GM12878 (cell line): ENCODE measurements around the gene PRKN. TPM values are rescaled to one million over a fixed set of nuclear protein-coding genes. Genes with fewer than 3 reads are reported as not detected.

Experiments
- ATAC-seq: fragments of 200-7000 bp; cut with Tn5 transposase; 3 replicates; pipeline ENCODE4 v1.9.1; 2020; ENCODE audit warnings: mild to moderate bottlenecking, moderate library complexity
- BruUV-seq: library from RNA; stranded (reverse); fragments of 400-500 nt; replicated peaks from 2 replicates; lab custom pipeline; 2021; lab: Mats Ljungman, UMichigan
- CTCF ChIA-PET: fragments of 300-600 bp; sonication (Branson Sonifier 250); formaldehyde crosslinking; extraction: SDS; loops from one replicate; lab custom pipeline; 2021; ENCODE audit warnings: inconsistent platforms; lab: Yijun Ruan, JAX
- POLR2A ChIA-PET: fragments of 350-600 bp; formaldehyde crosslinking; extraction: SDS; loops from one replicate; lab custom pipeline; 2021; ENCODE audit warnings: inconsistent platforms; lab: Charles Lee
- RAD21 ChIA-PET: fragments of 300-600 bp; sonication (Branson Sonifier 250); formaldehyde crosslinking; loops from one replicate; lab custom pipeline; 2023; ENCODE audit warnings: antibody characterized with exemption; ENCODE audit not compliant: unreplicated experiment; lab: Charles Lee
- SMC1A ChIA-PET: fragments of 300-600 bp; sonication (Branson Sonifier 250); formaldehyde crosslinking; loops from one replicate; lab custom pipeline; 2023; ENCODE audit not compliant: unreplicated experiment, uncharacterized antibody; lab: Charles Lee
- DNase-seq: peaks from one replicate; pipeline ENCODE4 v3.0.0-alpha.2; 2011; ENCODE audit warnings: low read depth, low spot score
- FAIRE-seq: peaks from 3 replicates; lab custom pipeline; 2011; peaks lifted over from hg19 to GRCh38; lab: Jason Lieb, UNC
- H2AFZ ChIP-seq: 2 replicates; pipeline ENCODE4 v1.6.0; 2011; ENCODE audit warnings: low read depth, low read length, control low read depth; ENCODE audit not compliant: control insufficient read depth
- H3K27ac ChIP-seq: 2 replicates; pipeline ENCODE4 v1.5.1; 2011; ENCODE audit warnings: control low read depth; ENCODE audit not compliant: control insufficient read depth, insufficient read depth
- H3K27me3 ChIP-seq, 2 experiments: replicated peaks in 1 of 2; 2 replicates each; pipeline versions ENCODE4 v1.6.0 to v1.6.1; 2011; ENCODE audit warnings: low read length in 1 of 2; ENCODE audit not compliant: control insufficient read depth in 2 of 2, insufficient read depth in 2 of 2
- H3K36me3 ChIP-seq, 2 experiments: 2 replicates each; pipeline ENCODE4 v1.5.1; 2011; ENCODE audit warnings: low read length in 1 of 2; ENCODE audit not compliant: control insufficient read depth in 2 of 2, insufficient read depth in 2 of 2
- H3K4me1 ChIP-seq: 2 replicates; pipeline ENCODE4 v1.6.1; 2011; ENCODE audit warnings: mild to moderate bottlenecking, low read length, moderate library complexity, mixed read lengths; ENCODE audit not compliant: control insufficient read depth, insufficient read depth
- H3K4me2 ChIP-seq: 2 replicates; pipeline ENCODE4 v1.6.0; 2011; ENCODE audit warnings: control low read depth; ENCODE audit not compliant: control insufficient read depth, insufficient read depth
- H3K4me3 ChIP-seq: fragments of 200-600 bp; sonication (generic); 2 replicates; pipeline ENCODE4 v1.5.1; 2016
- H3K79me2 ChIP-seq: 2 replicates; pipeline ENCODE4 v1.6.0; 2011; ENCODE audit warnings: low read length; ENCODE audit not compliant: control insufficient read depth, insufficient read depth
- H3K9ac ChIP-seq: 2 replicates; pipeline ENCODE4 v1.8.0; 2011; ENCODE audit warnings: low read length, control low read depth, mixed read lengths; ENCODE audit not compliant: control insufficient read depth, insufficient read depth
- H3K9me3 ChIP-seq: replicated peaks from 3 replicates; pipeline ENCODE4 v1.5.1; 2011; ENCODE audit warnings: mild to moderate bottlenecking, low read length; ENCODE audit not compliant: control insufficient read depth, insufficient read depth
- H4K20me1 ChIP-seq: 2 replicates; pipeline ENCODE4 v1.6.0; 2011; ENCODE audit not compliant: control insufficient read depth, insufficient read depth
- CHD2 ChIP-seq: IDR thresholded peaks from 2 replicates; pipeline ENCODE4 v1.6.1; 2011; ENCODE audit warnings: low read depth, low read length, improper control_type of control experiment, borderline replicate concordance
- GABPA ChIP-seq: IDR thresholded peaks from 2 replicates; pipeline ENCODE4 v1.6.1; 2014; ENCODE audit warnings: antibody characterized with exemption, low read depth, mild to moderate bottlenecking, inconsistent platforms
- STAT3 ChIP-seq: IDR thresholded peaks from 2 replicates; pipeline ENCODE4 v1.6.1; 2011; ENCODE audit warnings: low read depth, low read length, improper control_type of control experiment
- ZZZ3 ChIP-seq: IDR thresholded peaks from 2 replicates; pipeline ENCODE4 v1.6.1; 2011; ENCODE audit warnings: low read depth; ENCODE audit not compliant: control insufficient read depth, insufficient read length
- in situ Hi-C: fragments of 300-500 bp; cut with MboI; formaldehyde crosslinking; loops from 9 replicates; pipeline ENCODE4 v1.14.3; 2018; ENCODE audit warnings: mixed read lengths
- intact Hi-C: fragments of 100-400 bp; cut with micrococcal nuclease; formaldehyde crosslinking; loops from one replicate; pipeline ENCODE4 v1.14.2; 2022; ENCODE audit not compliant: unreplicated experiment
- polyA plus RNA-seq, 11 experiments: library from polyadenylated mRNA; depleted of rRNA in 4 of 11; unstranded in 6 of 11; stranded (reverse) in 5 of 11; fragments of >200 nt; fragmentation: Nextera tagmentation in 4 of 11; fragmentation: Illumina TruSeq in 1 of 11; extraction: Ambion mirVana in 4 of 11; extraction: Trizol in 1 of 11; gene quantifications; 1 replicate in 1 of 11; 2 replicates in 10 of 11; pipeline versions ENCODE4 v1.2.1 to v1.2.3, GENCODE V29; 2011 to 2016; ENCODE audit warnings: inconsistent platforms in 2 of 11, missing spikeins in 2 of 11, low read depth in 1 of 11
- total RNA-seq, 4 experiments: library from RNA; depleted of rRNA in 3 of 4; stranded (reverse); fragments of >200 nt in 3 of 4; fragmentation: Illumina TruSeq in 1 of 4; extraction: Trizol in 1 of 4; gene quantifications; 2 replicates each; pipeline versions ENCODE4 v1.2.1 to v1.2.3, GENCODE V29; 2013 to 2021
- TF ChIP-seq, protein P1 (sequence below): IDR thresholded peaks from 2 replicates; pipeline ENCODE4 v1.6.1; 2011; ENCODE audit warnings: low read depth, low read length, improper control_type of control experiment, borderline replicate concordance
- TF ChIP-seq, protein P2 (sequence below): fragments of 450-650 bp; IDR thresholded peaks from 2 replicates; pipeline ENCODE4 v1.6.1; 2018; ENCODE audit warnings: borderline replicate concordance, mild to moderate bottlenecking; ENCODE audit not compliant: partially characterized antibody

The PRKN gene
- total and polyA plus RNA-seq, 10 of the 15 experiments (the other 5 are each of a cell fraction or from before 2014, with no cell fraction given): 0.06 to 0.09 TPM; not detected in 8

DNA sequence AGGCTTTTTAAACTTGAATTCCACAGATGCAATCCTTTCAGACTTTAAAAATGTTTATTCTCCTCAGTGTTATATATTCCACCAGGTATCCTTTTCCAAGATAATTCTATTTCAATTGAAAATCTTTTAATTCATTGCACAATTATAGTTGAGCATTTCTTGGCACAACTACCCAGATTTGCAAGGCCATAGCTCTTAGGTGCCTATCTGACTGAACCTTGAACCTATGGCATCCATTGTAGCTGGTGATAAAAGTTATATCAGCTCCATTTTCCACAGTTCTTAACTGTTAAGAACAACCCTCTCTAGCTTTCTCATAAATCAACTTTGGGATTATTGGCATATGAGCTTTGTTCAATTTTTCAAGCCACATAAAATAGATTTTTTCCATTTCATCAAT, 42.6 kb upstream of the PRKN start:
- Histone ChIP-seq H2AFZ (no peak overlapping the region), H3K27ac (no peak overlapping the region), H3K27me3 (no peaks in the 10 kb centered on the region), H3K79me2 (no peaks in the 10 kb centered on the region), H3K4me2 (no peak overlapping the region), H3K9me3 (no peaks in the 10 kb centered on the region), H3K36me3 (no peaks in the 10 kb centered on the region), H3K4me3 (no peak overlapping the region), H4K20me1 (no peaks in the 10 kb centered on the region), H3K9ac (no peak overlapping the region), H3K4me1 (no peaks in the 10 kb centered on the region)
- ChIA-PET POLR2A (no interaction called here), RAD21 (interaction anchor here (0.7 kb wide), 1 partner anchor 53 kb away, joined by 3 read pairs; no protein-coding TSS in a partner anchor), SMC1A (interaction anchor here (0.7 kb wide), 1 partner anchor 384 kb away, joined by 3 read pairs; no protein-coding TSS in a partner anchor), CTCF (no interaction called here)
- ATAC-seq (no peak), FAIRE-seq (no peak), DNase-seq (no peak)
- no peak for TF ChIP-seq GABPA
- no peak for TF ChIP-seq STAT3
- TF ChIP-seq, protein P1, sequence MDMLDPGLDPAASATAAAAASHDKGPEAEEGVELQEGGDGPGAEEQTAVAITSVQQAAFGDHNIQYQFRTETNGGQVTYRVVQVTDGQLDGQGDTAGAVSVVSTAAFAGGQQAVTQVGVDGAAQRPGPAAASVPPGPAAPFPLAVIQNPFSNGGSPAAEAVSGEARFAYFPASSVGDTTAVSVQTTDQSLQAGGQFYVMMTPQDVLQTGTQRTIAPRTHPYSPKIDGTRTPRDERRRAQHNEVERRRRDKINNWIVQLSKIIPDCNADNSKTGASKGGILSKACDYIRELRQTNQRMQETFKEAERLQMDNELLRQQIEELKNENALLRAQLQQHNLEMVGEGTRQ: no peak
- no peak for TF ChIP-seq ZZZ3
- TF ChIP-seq, protein P2, sequence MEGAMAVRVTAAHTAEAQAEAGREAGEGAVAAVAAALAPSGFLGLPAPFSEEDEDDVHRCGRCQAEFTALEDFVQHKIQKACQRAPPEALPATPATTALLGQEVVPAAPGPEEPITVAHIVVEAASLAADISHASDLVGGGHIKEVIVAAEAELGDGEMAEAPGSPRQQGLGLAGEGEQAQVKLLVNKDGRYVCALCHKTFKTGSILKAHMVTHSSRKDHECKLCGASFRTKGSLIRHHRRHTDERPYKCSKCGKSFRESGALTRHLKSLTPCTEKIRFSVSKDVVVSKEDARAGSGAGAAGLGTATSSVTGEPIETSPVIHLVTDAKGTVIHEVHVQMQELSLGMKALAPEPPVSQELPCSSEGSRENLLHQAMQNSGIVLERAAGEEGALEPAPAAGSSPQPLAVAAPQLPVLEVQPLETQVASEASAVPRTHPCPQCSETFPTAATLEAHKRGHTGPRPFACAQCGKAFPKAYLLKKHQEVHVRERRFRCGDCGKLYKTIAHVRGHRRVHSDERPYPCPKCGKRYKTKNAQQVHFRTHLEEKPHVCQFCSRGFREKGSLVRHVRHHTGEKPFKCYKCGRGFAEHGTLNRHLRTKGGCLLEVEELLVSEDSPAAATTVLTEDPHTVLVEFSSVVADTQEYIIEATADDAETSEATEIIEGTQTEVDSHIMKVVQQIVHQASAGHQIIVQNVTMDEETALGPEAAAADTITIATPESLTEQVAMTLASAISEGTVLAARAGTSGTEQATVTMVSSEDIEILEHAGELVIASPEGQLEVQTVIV: no peak
- no peak for TF ChIP-seq CHD2
- in situ Hi-C loops (no loop called here), intact Hi-C loops (no loop called here)
- BruUV-seq: no TSS peak
